SHP77 (cell line): Measurements from ENCODE around the gene CLEC4G.

Experiments used
- DNase-seq, 2 experiments: peaks; one replicate each; lab custom pipeline; 2025; lab: John Stamatoyannopoulos, UW

Gene CLEC4G

GRCh38 chr19:7729211-7729610 lies 2.7 kb downstream of the CLEC4G start:
- no peak for DNase-seq

GRCh38 chr19:7725791-7726190 lies 6.1 kb downstream of the CLEC4G start:
- no peak for DNase-seq

- peak; percentile 30 to 51 for DNase-seq
These were observed 9.7 kb downstream of the CLEC4G start for GRCh38 chr19:7722231-7722651.

- DNase-seq, result no peak
These were observed 11.6 kb downstream of the CLEC4G start for GRCh38 chr19:7720351-7720750.

- DNase-seq, result no peak
These were observed 13.2 kb downstream of the CLEC4G start for GRCh38 chr19:7718668-7719067.

GRCh38 chr19:7716762-7717161 lies 15.1 kb downstream of the CLEC4G start:
- no peak for DNase-seq

- no peak for DNase-seq
These were observed 16.2 kb downstream of the CLEC4G start for GRCh38 chr19:7715671-7716070.

GRCh38 chr19:7710616-7711015 lies 21.3 kb downstream of the CLEC4G start:
- no peak for DNase-seq

GRCh38 chr19:7709932-7710460 lies 21.9 kb downstream of the CLEC4G start:
- no peak for DNase-seq

- no peak for DNase-seq
These were observed 24.9 kb downstream of the CLEC4G start for GRCh38 chr19:7706955-7707456.

GRCh38 chr19:7706188-7706954 lies 25.5 kb downstream of the CLEC4G start:
- DNase-seq, result no peak

GRCh38 chr19:7705387-7706187 lies 26.3 kb downstream of the CLEC4G start:
- DNase-seq, result no peak

GRCh38 chr19:7704280-7705060 lies 27.4 kb downstream of the CLEC4G start:
- no peak for DNase-seq

- no peak for DNase-seq
These were observed 28.6 kb downstream of the CLEC4G start for GRCh38 chr19:7703332-7703731.

- no peak for DNase-seq
These were observed 30.1 kb downstream of the CLEC4G start, which contains the start of gene FCER2 for GRCh38 chr19:7701654-7702457. FCER2 (minus strand) TSS chr19:7702131; CDS start chr19:7699760, 2,371 bp downstream.

- no peak for DNase-seq
These were observed 30.8 kb downstream of the CLEC4G start for GRCh38 chr19:7701049-7701653.

- DNase-seq, result no peak
These were observed 32.2 kb downstream of the CLEC4G start for GRCh38 chr19:7699417-7700401.

GRCh38 chr19:7699003-7699402 lies 32.9 kb downstream of the CLEC4G start:
- DNase-seq, result no peak

GRCh38 chr19:7698583-7698982 lies 33.3 kb downstream of the CLEC4G start:
- DNase-seq, result no peak
